HuH-7.5 (cell line): ENCODE measurements around the gene RBM47.
"Not testable (repeated sequence)": the region's sequence is repeated elsewhere in the genome, so short reads cannot be mapped to it uniquely, and the experiment has no call there.

Experiments
- DNase-seq: peaks from one replicate; pipeline ENCODE4 v3.0.0; 2011; ENCODE audit warnings: low spot score

RBM47 gene

DNA sequence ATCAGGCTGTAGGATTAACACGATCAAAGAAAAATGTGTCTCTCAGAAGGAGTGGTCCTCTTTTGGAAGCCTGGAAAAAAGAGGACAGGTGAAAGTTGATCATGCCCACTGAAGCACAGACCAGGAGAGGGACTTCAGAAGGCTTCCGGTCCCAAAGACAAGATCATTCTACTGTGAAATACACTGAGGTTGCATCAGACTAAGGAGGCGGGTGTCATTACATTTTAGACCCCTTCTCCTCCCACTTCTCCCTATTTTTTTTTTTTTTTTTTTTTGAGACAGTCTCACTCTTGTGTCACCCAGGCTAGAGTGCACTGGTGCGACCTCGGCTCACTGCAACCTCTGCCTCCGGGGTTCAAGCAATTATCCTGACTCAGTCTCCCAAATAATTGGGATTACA, 67.5 kb downstream of the RBM47 start:
- no peak for DNase-seq

DNA sequence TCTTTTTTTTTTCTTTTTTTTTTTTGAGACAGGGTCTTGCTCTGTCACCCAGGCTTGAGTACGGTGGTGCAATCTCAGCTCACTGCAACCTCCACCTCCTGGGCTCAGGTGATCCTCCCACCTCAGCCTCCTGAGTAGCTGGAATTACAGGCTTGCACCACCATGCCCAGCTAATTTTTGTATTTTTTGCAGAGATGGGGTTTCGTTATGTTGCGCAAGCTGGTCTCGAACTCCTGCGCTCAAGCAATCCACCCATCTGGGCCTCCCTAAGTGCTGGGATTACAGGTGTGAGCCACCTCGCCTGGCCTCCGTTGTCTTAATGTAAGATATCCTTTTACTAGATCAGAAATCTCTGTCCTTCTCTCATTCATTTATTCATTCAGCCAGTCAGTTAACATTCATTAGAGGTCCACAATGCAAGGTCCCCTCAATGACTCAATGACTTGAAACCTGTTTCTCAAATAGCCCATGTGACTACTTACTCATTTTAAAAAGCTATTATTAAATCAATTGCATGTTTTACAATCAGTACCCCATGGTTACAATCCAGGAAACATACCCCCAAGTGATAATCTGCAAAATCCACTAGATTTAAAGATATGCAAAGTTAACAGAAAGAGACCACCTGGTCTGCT, 68.0 kb downstream of the RBM47 start:
- DNase-seq: not testable (repeated sequence)

GRCh38 chr4:40559585-40560465, 69.8 kb downstream of the RBM47 start:
- no peak for DNase-seq

GRCh38 chr4:40557736-40558135, 71.9 kb downstream of the RBM47 start:
- no peak for DNase-seq

- DNase-seq: no peak
Measured at GRCh38 chr4:40555176-40555900, 74.3 kb downstream of the RBM47 start.

- not testable (repeated sequence) for DNase-seq
Measured at GRCh38 chr4:40554641-40555040, 75.0 kb downstream of the RBM47 start.

GRCh38 chr4:40553995-40554394, 75.7 kb downstream of the RBM47 start:
- DNase-seq: no peak

DNA sequence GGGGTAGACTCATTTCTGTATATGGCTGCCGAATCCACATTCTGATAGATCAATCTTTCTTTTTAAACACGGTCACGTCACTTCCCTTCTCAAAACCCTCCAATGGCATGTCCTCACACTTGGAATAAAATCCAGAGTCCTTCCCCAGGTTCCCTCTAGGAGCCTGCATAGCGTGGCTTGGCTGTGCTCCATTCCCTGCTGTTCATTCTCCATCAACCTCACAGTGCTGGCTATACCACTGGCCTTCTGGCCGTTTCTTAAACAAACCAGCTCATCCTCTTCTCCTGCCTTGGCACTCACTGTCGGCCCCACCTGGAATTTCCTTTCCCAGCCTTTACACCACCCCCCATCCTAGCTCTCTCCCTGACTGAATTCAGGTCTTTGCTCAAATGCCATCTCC, 77.1 kb downstream of the RBM47 start:
- no peak for DNase-seq

GRCh38 chr4:40551568-40552136, 78.0 kb downstream of the RBM47 start:
- DNase-seq: not testable (repeated sequence)

GRCh38 chr4:40550948-40551462, 78.7 kb downstream of the RBM47 start:
- no peak for DNase-seq

DNA sequence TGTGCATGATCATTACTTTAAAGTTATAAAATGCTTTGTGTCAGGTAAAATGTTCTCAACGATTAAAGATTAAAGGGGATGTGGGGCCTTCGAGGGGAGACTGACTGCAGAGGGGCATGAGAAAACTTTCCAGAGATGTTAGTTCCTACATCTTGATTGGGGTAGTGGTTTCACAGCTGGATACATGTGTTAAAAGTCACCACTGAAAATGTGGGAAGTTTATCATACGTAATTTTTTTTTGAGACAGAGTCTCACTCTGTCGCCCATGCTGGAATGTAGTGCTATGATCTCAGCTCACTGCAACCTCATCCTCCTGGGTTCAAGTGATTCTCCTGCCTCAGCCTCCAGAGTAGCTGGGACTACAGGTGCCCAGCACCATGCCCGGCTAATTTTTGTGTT, 79.5 kb downstream of the RBM47 start:
- no peak for DNase-seq

DNA sequence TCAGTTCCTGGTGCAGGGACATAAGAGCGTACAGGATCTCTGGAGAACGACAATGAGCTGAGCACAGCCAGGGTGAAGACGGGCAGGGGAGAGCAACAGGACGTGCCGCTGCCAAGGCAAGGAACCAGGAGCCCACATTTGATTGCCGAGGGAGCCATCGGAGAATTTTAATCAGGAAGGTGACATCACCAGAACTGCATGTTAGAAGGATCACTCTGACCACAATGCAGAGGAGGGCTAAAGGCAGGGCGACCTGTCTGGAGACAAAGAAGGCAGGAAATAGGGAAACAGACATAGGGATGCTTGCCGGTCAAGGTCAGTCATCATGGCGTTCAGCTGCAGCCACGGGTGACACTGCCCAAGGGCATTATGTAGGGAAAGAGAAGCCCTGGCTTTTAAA, 81.4 kb downstream of the RBM47 start:
- DNase-seq: no peak

- no peak for DNase-seq
Measured at GRCh38 chr4:40547789-40548132, 81.9 kb downstream of the RBM47 start.

GRCh38 chr4:40546969-40547788, 82.5 kb downstream of the RBM47 start:
- no peak for DNase-seq

DNA sequence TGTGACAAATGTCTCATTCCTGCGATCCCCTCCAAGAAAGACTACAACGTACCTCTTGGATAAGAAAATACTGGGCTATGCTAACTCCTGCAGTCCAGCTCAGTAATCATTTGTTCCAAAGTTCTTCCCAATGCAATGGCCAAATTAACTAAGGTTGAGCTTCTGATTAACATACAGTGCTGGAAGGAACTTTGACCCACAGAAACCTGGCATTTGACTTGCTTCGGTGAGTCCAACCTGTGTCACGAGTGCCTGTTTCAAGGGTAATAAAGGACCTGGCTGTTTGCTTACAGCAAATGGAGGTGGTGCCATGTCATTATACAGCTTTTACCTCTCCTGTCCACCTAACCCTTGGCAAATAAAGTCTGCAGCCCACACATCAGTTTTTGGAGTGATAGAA, 83.2 kb downstream of the RBM47 start:
- no peak for DNase-seq

DNA sequence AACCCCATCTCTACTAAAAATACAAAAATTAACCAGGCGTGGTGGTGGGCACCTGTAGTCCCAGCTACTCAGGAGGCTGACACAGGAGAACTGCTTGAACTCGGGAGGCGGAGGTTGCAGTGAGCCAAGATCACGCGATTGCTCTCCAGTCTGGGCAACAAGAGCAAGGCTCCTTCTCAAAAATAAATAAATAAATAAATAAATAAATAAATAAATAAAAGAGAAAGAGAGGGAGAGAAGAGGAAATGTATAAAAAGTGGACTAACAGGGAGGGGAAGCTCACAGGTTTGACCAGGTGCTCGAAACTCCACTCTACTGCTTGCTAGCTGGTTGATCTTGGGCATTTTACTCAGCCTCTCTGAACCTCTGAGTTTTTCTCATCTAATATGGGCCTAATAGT, 84.2 kb downstream of the RBM47 start:
- not testable (repeated sequence) for DNase-seq

DNA sequence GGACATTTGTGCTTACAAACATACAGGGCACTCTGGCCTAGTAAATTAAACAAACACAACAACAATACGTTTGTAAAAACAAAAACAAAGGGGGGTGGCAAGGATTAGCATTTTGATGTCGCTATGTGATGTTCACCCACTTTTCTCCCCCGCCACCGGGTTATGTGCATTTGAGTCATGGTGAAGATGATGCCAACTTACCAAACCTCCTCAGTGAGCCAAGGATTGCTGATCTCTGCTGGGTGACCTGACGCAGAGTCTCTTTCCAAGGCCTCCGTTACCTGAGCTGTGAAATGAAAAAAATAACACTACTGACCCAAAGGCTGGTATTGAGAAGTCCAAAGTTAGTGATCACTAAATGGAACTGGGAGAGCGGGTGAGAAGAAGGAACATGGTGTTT, 85.4 kb downstream of the RBM47 start:
- no peak for DNase-seq

DNA sequence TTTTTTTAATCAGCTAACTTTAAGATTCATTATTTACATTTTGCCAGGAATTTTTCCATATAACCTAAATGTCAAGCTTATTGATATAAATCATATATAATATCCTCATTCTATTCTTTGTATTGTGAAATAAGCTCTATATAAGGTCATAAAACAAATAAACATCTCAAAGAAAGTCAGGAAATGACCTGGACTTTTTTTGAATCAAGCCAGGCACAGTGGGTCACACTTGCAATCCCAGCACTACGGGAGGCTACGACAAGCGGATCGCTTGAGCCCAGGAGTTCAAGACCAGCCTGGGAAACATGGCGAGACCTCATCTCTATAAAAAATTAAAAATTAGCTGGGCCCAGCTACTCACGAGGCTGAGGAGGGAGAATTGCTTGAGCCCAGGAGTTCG, 88.9 kb downstream of the RBM47 start:
- no peak for DNase-seq

DNA sequence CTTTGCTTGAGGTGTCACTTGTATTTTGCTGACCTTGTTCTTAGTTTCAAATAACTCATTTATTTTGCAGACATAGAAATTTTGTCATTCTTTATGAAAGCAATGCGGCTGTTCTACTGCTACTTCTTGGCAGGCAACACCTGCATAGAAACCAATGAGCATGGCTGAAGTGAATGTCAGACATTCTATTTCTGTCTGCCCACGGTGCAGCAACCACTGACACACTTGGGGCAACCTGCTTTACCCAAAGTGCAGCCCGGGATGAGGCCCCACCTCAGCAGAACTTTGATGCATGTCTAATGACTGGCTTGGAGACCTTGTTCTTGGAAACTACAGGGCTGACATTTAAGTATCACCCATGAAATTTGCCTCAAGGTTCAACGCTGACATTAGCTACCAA, 93.6 kb downstream of the RBM47 start:
- no peak for DNase-seq

- no peak for DNase-seq
Measured at GRCh38 chr4:40531636-40532023, 98.0 kb downstream of the RBM47 start.

- DNase-seq: no peak
Measured at GRCh38 chr4:40530961-40531635, 98.6 kb downstream of the RBM47 start.
